MCF 10A (cell line): ENCODE results near the gene IFT122. TPM values are rescaled to one million over a fixed set of nuclear protein-coding genes. Genes with fewer than 3 reads are reported as not detected.

ENCODE experiments used
- BruUV-seq: library from RNA; stranded (reverse); fragments of 400-500 nt; replicated peaks from 2 replicates; lab custom pipeline; 2021; lab: Mats Ljungman, UMichigan
- CTCF ChIA-PET: fragments of 300-600 bp; sonication (Branson Sonifier 250); formaldehyde crosslinking; extraction: SDS; loops from one replicate; lab custom pipeline; 2021; ENCODE audit warnings: antibody characterized with exemption, inconsistent platforms; lab: Yijun Ruan, JAX
- POLR2A ChIA-PET: fragments of 300-600, 350-650 bp; sonication (Branson Sonifier 250); formaldehyde crosslinking; extraction: SDS; loops from one replicate; lab custom pipeline; 2020; ENCODE audit warnings: antibody characterized with exemption, inconsistent platforms; lab: Yijun Ruan, JAX
- DNase-seq: peaks from one replicate; pipeline ENCODE4 v3.0.0-alpha.2; 2018; ENCODE audit not compliant: unreplicated experiment
- H3K27ac Mint-ChIP-seq: one replicate; pipeline ENCODE4 v1.8.0; 2022; ENCODE audit warnings: mild to moderate bottlenecking, low read depth, mixed read lengths; ENCODE audit not compliant: unreplicated experiment
- H3K27me3 Mint-ChIP-seq: one replicate; pipeline ENCODE4 v1.8.0; 2022; ENCODE audit warnings: mixed read lengths; ENCODE audit not compliant: insufficient read depth, unreplicated experiment
- H3K36me3 Mint-ChIP-seq: one replicate; pipeline ENCODE4 v1.8.0; 2022; ENCODE audit warnings: mild to moderate bottlenecking, moderate library complexity, mixed read lengths; ENCODE audit not compliant: insufficient read depth, unreplicated experiment
- H3K4me1 Mint-ChIP-seq: one replicate; pipeline ENCODE4 v1.8.0; 2022; ENCODE audit warnings: mixed read lengths; ENCODE audit not compliant: insufficient read depth, unreplicated experiment
- H3K4me3 Mint-ChIP-seq: one replicate; pipeline ENCODE4 v1.8.0; 2022; ENCODE audit warnings: mild to moderate bottlenecking, moderate library complexity, mixed read lengths; ENCODE audit not compliant: unreplicated experiment
- H3K9me3 Mint-ChIP-seq: one replicate; pipeline ENCODE4 v1.8.0; 2022; ENCODE audit warnings: mixed read lengths; ENCODE audit not compliant: unreplicated experiment
- intact Hi-C: fragments of 100-400 bp; cut with micrococcal nuclease; formaldehyde crosslinking; loops from 2 replicates; pipeline ENCODE4 v1.14.1; 2022
- total RNA-seq: library from RNA; stranded (reverse); gene quantifications from 2 replicates; pipeline ENCODE4 v1.2.3, GENCODE V29; 2022
- TF ChIP-seq, protein P1 (sequence below): fragments of 200-600 bp; IDR thresholded peaks from one replicate; pipeline ENCODE4 v1.8.0; 2022; ENCODE audit warnings: antibody characterized with exemption, mild to moderate bottlenecking; ENCODE audit not compliant: unreplicated experiment

Gene IFT122
- total RNA-seq, 1 experiment from 2014 or later = 21.0 TPM

DNA sequence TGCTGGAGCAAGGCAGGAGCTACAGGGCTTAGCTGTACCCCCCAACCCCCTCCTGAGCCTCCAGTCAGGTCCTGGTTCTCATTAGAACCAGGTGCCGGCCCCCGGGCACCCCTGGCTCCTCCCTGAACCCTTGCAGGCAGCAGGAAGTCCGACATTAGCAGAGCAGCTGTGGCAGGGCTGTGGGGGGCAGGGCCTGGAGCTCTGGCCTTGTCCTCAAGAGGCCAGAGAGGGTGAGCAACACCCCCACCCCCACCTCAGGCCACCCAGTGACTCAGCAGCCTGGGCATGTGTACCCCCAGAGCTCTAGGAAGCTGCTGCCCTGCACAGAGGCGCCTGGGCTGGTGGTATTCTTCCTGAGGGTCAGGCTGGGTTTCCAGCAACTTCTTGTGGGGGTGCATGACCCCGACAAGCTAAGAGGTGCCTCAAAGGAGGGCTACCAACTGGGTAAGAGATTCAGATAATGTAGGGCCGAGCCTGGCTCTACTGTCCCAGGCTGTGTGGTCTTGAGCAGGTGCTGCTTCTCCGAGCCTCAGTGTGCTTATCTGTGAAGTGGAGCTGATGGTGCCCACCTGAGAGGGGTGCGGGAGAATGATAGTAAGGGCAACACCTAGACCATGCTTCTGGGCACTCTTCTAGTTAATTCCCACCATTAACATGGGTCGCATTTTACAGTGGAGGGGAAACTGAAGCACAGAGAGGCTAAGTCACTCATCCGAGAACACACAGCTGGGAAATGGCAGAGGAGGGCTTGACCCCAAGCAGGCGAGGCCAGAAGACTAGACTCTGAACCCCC lies 118.9 kb downstream of the IFT122 start:
- Mint-ChIP-seq H3K9me3 (no peaks in the 10 kb centered on the region), H3K27ac (no peak overlapping the region), H3K4me3 (no peak overlapping the region), H3K4me1 (peaks cover 7% of the 10 kb centered on the region), H3K36me3 (peaks cover 6% of the 10 kb centered on the region), H3K27me3 (no peaks in the 10 kb centered on the region)
- DNase-seq = no peak
- intact Hi-C loops = no loop called here
- no TSS peak for BruUV-seq
- POLR2A ChIA-PET = no interaction called here
- TF ChIP-seq, protein P1, sequence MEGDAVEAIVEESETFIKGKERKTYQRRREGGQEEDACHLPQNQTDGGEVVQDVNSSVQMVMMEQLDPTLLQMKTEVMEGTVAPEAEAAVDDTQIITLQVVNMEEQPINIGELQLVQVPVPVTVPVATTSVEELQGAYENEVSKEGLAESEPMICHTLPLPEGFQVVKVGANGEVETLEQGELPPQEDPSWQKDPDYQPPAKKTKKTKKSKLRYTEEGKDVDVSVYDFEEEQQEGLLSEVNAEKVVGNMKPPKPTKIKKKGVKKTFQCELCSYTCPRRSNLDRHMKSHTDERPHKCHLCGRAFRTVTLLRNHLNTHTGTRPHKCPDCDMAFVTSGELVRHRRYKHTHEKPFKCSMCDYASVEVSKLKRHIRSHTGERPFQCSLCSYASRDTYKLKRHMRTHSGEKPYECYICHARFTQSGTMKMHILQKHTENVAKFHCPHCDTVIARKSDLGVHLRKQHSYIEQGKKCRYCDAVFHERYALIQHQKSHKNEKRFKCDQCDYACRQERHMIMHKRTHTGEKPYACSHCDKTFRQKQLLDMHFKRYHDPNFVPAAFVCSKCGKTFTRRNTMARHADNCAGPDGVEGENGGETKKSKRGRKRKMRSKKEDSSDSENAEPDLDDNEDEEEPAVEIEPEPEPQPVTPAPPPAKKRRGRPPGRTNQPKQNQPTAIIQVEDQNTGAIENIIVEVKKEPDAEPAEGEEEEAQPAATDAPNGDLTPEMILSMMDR = no peak
- CTCF ChIA-PET = no interaction called here

DNA sequence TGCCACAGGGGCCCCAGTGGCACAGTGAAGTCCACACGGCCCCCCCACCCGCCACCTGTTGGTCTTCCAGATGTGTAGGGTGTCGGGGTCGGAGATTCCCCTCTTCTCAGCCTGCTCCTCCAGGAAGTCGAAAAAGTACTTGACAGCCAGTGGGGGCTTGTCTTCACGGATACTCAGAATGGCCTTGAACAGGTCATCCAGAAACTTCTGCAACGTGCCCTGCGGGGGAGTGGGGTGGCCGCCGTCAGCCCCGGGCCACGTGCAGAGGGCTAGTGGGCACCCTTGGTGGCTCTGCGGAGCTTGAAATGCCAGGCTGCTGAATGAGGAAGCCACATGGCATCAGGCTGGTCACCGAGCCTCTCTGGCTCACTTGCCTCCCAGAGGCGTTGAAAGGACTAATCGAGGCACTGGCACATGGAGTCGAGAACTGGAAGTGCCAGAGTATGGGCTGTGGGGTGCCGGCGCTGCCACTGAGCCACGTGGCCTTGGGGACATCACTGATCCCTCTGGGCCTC lies 119.6 kb downstream of the IFT122 start:
- Mint-ChIP-seq H3K4me1 (peaks cover 7% of the 10 kb centered on the region), H3K4me3 (no peak overlapping the region), H3K27me3 (no peaks in the 10 kb centered on the region), H3K27ac (no peak overlapping the region), H3K36me3 (peaks cover 6% of the 10 kb centered on the region), H3K9me3 (no peaks in the 10 kb centered on the region)
- no TSS peak for BruUV-seq
- intact Hi-C loops = no loop called here
- ChIA-PET POLR2A (no interaction called here), CTCF (no interaction called here)
- DNase-seq = no peak
- TF ChIP-seq, protein P1 = no peak

DNA sequence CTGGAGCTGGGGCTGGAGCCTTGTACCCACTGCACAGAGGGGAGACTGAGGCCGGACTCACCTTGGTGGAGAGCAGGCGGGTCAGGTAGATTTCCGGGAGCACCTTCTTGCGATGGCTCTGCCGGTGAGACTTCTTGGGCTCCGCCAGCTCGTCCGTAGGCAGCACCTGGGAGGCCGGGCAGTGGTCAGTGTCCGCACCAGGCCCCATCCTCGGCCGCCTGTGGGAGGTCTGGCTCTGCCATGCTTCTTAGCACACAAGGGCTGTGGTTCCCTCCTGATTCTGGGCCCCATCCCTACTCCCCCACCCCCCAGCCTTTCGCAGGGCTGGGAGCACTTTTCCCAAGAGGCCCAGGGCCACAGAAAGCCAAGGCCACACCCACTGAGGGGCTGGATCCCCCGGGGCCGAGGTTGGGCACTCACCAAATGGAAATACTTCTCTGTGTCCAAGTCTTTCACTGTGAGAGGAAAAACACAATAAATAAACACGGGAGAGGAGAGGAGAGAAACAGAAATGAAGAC lies 120.3 kb downstream of the IFT122 start:
- Mint-ChIP-seq H3K36me3 (peaks cover 6% of the 10 kb centered on the region), H3K9me3 (no peaks in the 10 kb centered on the region), H3K27ac (no peak overlapping the region), H3K4me3 (no peak overlapping the region), H3K27me3 (no peaks in the 10 kb centered on the region), H3K4me1 (peaks cover 7% of the 10 kb centered on the region)
- TF ChIP-seq, protein P1 = no peak
- POLR2A ChIA-PET = no interaction called here
- CTCF ChIA-PET = interaction anchor here (0.6 kb wide), 1 partner anchor 555 kb away, joined by 3 read pairs; no protein-coding TSS in a partner anchor
- DNase-seq = no peak
- no TSS peak for BruUV-seq
- intact Hi-C loops = no loop called here

DNA sequence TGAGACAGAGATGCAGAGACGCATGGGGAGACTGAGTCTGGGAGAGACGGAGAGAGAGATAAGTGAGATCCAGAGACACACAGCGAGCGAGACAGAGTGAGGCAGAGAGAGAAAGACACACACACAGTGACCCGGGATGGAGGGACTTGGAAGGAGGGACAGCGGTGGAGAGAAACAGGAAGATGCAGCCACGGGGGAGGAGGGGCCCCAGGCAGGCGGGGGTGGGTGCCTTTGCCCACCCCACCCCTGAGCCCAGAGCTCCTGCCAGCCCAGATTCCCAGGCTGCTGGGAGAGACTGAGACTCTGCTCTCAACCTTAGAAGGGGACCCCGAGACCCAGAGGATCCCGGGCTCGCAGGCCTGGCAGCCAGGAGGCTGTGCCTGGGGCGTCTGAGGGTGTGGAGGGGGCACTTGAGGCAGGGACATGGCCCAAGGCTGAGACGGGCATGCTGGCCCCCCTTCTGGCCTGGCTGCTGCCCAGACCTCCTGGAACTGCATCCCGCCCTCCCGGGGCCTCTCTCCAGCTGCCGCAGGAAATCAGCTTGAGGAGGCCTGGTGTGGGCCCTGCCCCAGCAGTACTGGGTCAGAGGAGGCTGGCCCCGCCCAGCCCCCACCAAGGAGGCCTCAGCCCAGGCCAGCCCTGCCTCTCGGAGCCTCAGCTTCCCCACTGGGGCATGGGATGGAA lies 121.0 kb downstream of the IFT122 start:
- no peaks in the 10 kb centered on the region for H3K27me3 Mint-ChIP-seq
- no TSS peak for BruUV-seq
- intact Hi-C loops = no loop called here
- H3K9me3 Mint-ChIP-seq = no peaks in the 10 kb centered on the region
- POLR2A ChIA-PET = no interaction called here
- no peak overlapping the region for H3K4me3 Mint-ChIP-seq
- H3K36me3 Mint-ChIP-seq = peaks cover 6% of the 10 kb centered on the region
- H3K27ac Mint-ChIP-seq = no peak overlapping the region
- no peak for DNase-seq
- CTCF ChIA-PET = no interaction called here
- TF ChIP-seq, protein P1 = no peak
- peaks cover 7% of the 10 kb centered on the region for H3K4me1 Mint-ChIP-seq
